NCI-H2171 treated with DMSO at 0.1 percent for 48 hours (cell line): ENCODE results near the gene EDEM2.
"Not testable (repeated sequence)": the region's sequence is repeated elsewhere in the genome, so short reads cannot be mapped to it uniquely, and the experiment has no call there.

Experiments used
- DNase-seq: peaks from one replicate; lab custom pipeline; 2025; lab: John Stamatoyannopoulos, UW

Gene EDEM2

DNA sequence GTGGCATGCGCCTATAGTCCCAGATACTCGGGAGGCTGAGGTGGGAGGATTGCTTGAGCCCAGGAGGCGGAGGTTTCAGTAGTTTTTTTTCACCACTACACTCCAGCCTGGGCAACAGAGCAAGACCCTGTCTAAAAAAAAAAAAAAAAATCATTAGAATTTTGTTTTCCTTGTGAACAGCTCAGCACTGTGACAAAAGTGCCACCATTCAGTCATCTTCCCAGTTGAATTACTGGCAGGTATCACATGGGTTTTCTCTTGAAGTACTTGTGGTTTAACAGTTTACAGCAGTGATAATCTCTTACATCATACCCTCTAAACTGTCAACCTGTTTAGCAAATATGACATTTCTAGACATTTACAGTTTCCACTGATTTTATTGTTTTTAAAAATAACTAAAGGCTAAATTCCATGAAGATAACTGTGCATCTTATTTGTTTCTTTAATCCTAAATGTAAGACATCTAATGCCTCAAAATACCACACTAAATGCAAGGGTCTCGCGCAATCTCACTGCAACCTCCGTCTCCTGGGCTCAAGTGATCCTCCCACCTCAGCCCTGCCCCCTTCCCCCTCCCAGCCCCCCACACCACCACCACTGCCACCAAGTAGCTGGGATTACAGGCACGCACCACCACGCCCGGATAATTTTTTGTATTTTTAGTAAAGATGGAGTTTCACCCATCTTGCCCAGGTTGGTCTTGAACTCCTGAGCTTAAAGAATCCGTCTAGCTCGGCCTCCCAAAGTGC, 61.5 kb downstream of the EDEM2 start:
- DNase-seq, result no peak

GRCh38 chr20:35084998-35085397, 62.1 kb downstream of the EDEM2 start:
- DNase-seq, result no peak

GRCh38 chr20:35080348-35080642, 66.8 kb downstream of the EDEM2 start:
- not testable (repeated sequence) for DNase-seq

- DNase-seq, result no peak
These were observed 67.4 kb downstream of the EDEM2 start for GRCh38 chr20:35079472-35080347.

DNA sequence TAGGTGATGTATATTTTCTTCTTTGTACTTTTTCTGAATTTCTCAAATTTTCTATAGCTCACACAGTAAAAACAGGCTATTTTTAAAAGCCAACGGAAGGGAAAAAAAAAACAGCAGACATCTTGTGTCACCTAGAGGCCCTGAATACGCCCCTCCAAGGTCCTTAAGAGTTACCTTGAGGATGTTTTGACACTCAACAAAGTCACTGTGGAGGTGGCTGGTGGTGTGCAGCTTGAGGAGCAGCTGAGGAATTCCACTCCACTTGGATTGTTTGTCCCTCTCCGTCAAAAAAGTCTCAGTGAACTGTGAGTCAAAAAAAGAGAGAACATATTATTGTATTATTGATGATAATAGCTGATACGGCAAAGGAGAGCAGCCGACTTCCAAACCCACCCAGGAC, 69.3 kb downstream of the EDEM2 start:
- DNase-seq, result no peak

GRCh38 chr20:35077341-35077740, 69.8 kb downstream of the EDEM2 start:
- no peak for DNase-seq

DNA sequence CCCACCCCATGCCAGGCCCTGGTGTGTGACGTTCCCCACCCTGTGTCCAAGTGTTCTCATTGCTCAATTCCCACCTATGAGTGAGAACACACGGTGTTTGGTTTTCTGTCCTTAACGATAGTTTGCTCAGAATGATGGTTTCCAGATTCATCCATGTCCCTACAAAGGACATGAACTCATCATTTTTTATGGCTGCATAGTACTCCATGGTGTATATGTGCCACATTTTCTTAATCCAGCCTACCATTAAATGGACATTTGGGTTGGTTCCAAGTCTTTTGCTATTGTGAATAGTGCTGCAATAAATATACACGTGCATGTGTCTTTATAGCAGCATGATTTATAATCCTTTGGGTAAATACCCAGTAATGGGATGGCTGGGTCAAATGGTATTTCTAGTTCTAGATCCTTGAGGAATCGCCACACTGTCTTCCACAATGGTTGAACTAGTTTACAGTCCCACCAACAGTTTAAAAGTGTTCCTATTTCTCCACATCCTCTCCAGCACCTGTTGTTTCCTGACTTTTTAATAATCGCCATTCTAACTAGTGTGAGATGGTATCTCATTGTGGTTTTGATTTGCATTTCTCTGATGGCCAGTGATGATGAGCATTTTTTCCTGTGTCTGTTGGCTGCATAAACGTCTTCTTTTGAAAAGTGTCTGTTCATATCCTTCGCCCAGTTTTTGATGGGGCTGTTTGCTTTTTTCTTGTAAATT, 75.5 kb downstream of the EDEM2 start:
- DNase-seq, result not testable (repeated sequence)

DNA sequence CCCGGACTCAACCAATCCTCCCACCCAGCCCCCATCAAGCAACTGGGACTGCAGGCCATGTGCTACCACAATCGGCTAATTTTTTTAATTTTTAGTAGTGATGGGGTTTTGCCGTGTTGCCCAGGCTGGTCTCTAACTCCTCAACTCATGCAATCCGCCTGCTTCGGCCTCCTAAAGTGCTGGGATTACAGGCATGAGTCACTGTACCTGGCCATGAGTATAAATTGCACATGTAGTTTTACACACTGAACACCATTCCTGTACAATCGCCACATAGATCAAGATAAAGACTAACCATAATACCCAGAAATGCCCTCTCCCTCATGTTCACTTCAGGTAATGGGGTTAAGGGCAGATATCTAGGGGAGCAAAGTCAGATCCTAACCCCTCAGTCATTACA, 80.9 kb downstream of the EDEM2 start:
- no peak for DNase-seq
